RWPE1 (cell line): ENCODE measurements around the gene CCDC159.

Experiments used
- CTCF ChIA-PET: fragments of 350-600 bp; sonication (Branson Sonifier 250); formaldehyde crosslinking; extraction: SDS; loops from one replicate; lab custom pipeline; 2021; lab: Yijun Ruan, JAX
- POLR2A ChIA-PET: fragments of 400-600 bp; formaldehyde crosslinking; extraction: SDS; loops from one replicate; lab custom pipeline; 2020; ENCODE audit warnings: antibody characterized with exemption; ENCODE audit not compliant: low non-redundant PET; lab: Yijun Ruan, JAX
- DNase-seq: peaks from one replicate; pipeline ENCODE4 v3.0.0; 2012; ENCODE audit warnings: low spot score
- H3K27ac ChIP-seq: fragments of 450-650 bp; 2 replicates; pipeline ENCODE4 v1.5.1; 2017
- TF ChIP-seq, protein P1 (sequence below): fragments of 450-650 bp; conservative IDR thresholded peaks from 2 replicates; pipeline ENCODE4 v1.5.1; 2017; ENCODE audit warnings: low read depth, mild to moderate bottlenecking

The CCDC159 gene

GRCh38 chr19:11364296-11364904 lies 18.1 kb downstream of the CCDC159 start:
- ChIA-PET CTCF (interaction anchor here (0.6 kb wide), 1 partner anchor 695 kb away, joined by 3 read pairs; no protein-coding TSS in a partner anchor), POLR2A (no interaction called here)
- TF ChIP-seq, protein P1, sequence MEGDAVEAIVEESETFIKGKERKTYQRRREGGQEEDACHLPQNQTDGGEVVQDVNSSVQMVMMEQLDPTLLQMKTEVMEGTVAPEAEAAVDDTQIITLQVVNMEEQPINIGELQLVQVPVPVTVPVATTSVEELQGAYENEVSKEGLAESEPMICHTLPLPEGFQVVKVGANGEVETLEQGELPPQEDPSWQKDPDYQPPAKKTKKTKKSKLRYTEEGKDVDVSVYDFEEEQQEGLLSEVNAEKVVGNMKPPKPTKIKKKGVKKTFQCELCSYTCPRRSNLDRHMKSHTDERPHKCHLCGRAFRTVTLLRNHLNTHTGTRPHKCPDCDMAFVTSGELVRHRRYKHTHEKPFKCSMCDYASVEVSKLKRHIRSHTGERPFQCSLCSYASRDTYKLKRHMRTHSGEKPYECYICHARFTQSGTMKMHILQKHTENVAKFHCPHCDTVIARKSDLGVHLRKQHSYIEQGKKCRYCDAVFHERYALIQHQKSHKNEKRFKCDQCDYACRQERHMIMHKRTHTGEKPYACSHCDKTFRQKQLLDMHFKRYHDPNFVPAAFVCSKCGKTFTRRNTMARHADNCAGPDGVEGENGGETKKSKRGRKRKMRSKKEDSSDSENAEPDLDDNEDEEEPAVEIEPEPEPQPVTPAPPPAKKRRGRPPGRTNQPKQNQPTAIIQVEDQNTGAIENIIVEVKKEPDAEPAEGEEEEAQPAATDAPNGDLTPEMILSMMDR = no peak
- DNase-seq = no peak
- no peak overlapping the region for H3K27ac ChIP-seq

GRCh38 chr19:11364935-11365334 lies 18.6 kb downstream of the CCDC159 start:
- ChIA-PET POLR2A (no interaction called here), CTCF (interaction anchor here (0.6 kb wide), 1 partner anchor 695 kb away, joined by 3 read pairs; no protein-coding TSS in a partner anchor)
- DNase-seq = no peak
- no peak overlapping the region for H3K27ac ChIP-seq
- TF ChIP-seq, protein P1 = no peak

DNA sequence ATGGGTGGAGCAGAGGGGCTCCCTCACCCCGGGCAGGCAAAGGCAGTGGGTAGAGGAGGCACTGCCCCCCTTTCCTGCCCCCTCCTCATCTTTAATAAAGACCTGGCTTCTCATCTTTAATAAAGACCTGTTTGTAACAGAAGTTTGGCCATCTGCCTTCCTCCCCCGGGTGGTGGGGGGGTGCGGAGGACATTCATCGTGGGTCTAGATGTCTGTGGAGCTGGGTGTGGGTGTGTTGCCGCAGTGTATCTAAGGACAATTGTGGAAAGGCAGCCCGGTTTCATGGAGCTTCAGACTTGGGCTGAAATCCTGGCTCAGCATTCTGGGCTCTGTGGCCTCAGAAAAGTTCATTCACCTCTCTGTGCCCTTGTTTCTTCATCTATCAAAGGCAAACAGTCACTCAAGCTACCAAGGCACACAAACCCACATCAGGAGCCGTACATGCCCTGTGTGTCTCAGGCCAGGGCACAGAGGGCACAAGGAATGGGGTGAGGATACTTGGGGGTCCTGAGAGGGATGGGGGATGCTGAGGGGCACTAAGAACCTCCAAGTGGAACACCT lies 19.3 kb downstream of the CCDC159 start:
- 0 out of 2 replicates have a peak overlapping the region, but pooled peaks have one; percentile 2 for H3K27ac ChIP-seq
- TF ChIP-seq, protein P1 = no peak
- ChIA-PET CTCF (no interaction called here), POLR2A (no interaction called here)
- DNase-seq = no peak

GRCh38 chr19:11367528-11367927 lies 21.2 kb downstream of the CCDC159 start:
- ChIA-PET POLR2A (no interaction called here), CTCF (interaction anchor here (1.1 kb wide), 1 partner anchor 10 kb away, joined by 3 read pairs; no protein-coding TSS in a partner anchor)
- no peak for DNase-seq
- TF ChIP-seq, protein P1 = no peak
- 0 out of 2 replicates have a peak overlapping the region, but pooled peaks have one; percentile 9 for H3K27ac ChIP-seq

- H3K27ac ChIP-seq = no peak overlapping the region
- ChIA-PET CTCF (interaction anchor here (0.6 kb wide), 1 partner anchor 11 kb away, joined by 3 read pairs; no protein-coding TSS in a partner anchor), POLR2A (no interaction called here)
- no peak for DNase-seq
- TF ChIP-seq, protein P1 = no peak
Observed at GRCh38 chr19:11370744-11371143, 24.4 kb downstream of the CCDC159 start.

- CTCF ChIA-PET = interaction anchor here (1.0 kb wide), 1 partner anchor 727 kb away, joined by 3 read pairs; no protein-coding TSS in a partner anchor
- peak overlapping the region; percentile 96 for H3K27ac ChIP-seq
- peak; percentile 60 for DNase-seq
Observed at GRCh38 chr19:11373166-11373884, 27.0 kb downstream of the CCDC159 start.

More at GRCh38 chr19:11373166-11373884, 27.0 kb downstream of the CCDC159 start:
- TF ChIP-seq, protein P1 = no peak
- POLR2A ChIA-PET = interaction anchor here (0.6 kb wide), 1 partner anchor 32 kb away, joined by 5 read pairs; no protein-coding TSS in a partner anchor
